ENCODE results near the gene PSMD1.
"Not testable (repeated sequence)": the region's sequence is repeated elsewhere in the genome, so short reads cannot be mapped to it uniquely, and the experiment has no call there.

PSMD1 gene

GRCh38 chr2:231177156-231178025 lies 120.7 kb downstream of the PSMD1 start:
- DNase-seq (ENCODE audit: extremely low read depth, insufficient read length), result no peak
- H3K36me3 ChIP-seq (ENCODE audit: control insufficient read depth, insufficient read depth, low read length), result peaks cover 1% of the 10 kb centered on the region
- no peaks in the 10 kb centered on the region for H3K27me3 ChIP-seq (replicated peaks; ENCODE audit: control insufficient read depth, insufficient read depth, low read length)
- TF ChIP-seq CTCF (IDR thresholded peaks at IDR 0.05; ENCODE audit: insufficient read depth, low read length, poor library complexity, severe bottlenecking), result no peak
- no peak overlapping the region for H3K4me3 ChIP-seq (replicated peaks; ENCODE audit: low read depth, low read length)

GRCh38 chr2:231178805-231179204 lies 122.1 kb downstream of the PSMD1 start:
- not testable (repeated sequence) for H3K36me3 ChIP-seq (ENCODE audit: control insufficient read depth, insufficient read depth, low read length); H3K4me3 ChIP-seq (replicated peaks; ENCODE audit: low read depth, low read length); DNase-seq (ENCODE audit: extremely low read depth, insufficient read length); H3K27me3 ChIP-seq (replicated peaks; ENCODE audit: control insufficient read depth, insufficient read depth, low read length)

GRCh38 chr2:231181860-231182512 lies 125.3 kb downstream of the PSMD1 start:
- no peaks in the 10 kb centered on the region for H3K27me3 ChIP-seq (replicated peaks; ENCODE audit: control insufficient read depth, insufficient read depth, low read length)
- DNase-seq (ENCODE audit: extremely low read depth, insufficient read length), result peak; percentile 74
- TF ChIP-seq CTCF (IDR thresholded peaks at IDR 0.05; ENCODE audit: insufficient read depth, low read length, poor library complexity, severe bottlenecking), result no peak
- H3K36me3 ChIP-seq (ENCODE audit: control insufficient read depth, insufficient read depth, low read length), result no peaks in the 10 kb centered on the region
- H3K4me3 ChIP-seq (replicated peaks; ENCODE audit: low read depth, low read length), result no peak overlapping the region

- TF ChIP-seq CTCF (IDR thresholded peaks at IDR 0.05; ENCODE audit: insufficient read depth, low read length, poor library complexity, severe bottlenecking), result no peak
- no peak overlapping the region for H3K4me3 ChIP-seq (replicated peaks; ENCODE audit: low read depth, low read length)
- no peak for DNase-seq (ENCODE audit: extremely low read depth, insufficient read length)
Measured at GRCh38 chr2:231182513-231182899, 125.8 kb downstream of the PSMD1 start.

GRCh38 chr2:231183851-231184250 lies 127.2 kb downstream of the PSMD1 start:
- TF ChIP-seq CTCF (IDR thresholded peaks at IDR 0.05; ENCODE audit: insufficient read depth, low read length, poor library complexity, severe bottlenecking), result no peak
- Histone ChIP-seq H3K36me3 (ENCODE audit: control insufficient read depth, insufficient read depth, low read length) (no peaks in the 10 kb centered on the region), H3K27me3 (replicated peaks; ENCODE audit: control insufficient read depth, insufficient read depth, low read length) (no peaks in the 10 kb centered on the region), H3K4me3 (replicated peaks; ENCODE audit: low read depth, low read length) (no peak overlapping the region)
- DNase-seq (ENCODE audit: extremely low read depth, insufficient read length), result no peak

More at GRCh38 chr2:231182513-231182899, 125.8 kb downstream of the PSMD1 start:
- Histone ChIP-seq H3K27me3 (replicated peaks; ENCODE audit: control insufficient read depth, insufficient read depth, low read length) (no peaks in the 10 kb centered on the region), H3K36me3 (ENCODE audit: control insufficient read depth, insufficient read depth, low read length) (no peaks in the 10 kb centered on the region)

DNA sequence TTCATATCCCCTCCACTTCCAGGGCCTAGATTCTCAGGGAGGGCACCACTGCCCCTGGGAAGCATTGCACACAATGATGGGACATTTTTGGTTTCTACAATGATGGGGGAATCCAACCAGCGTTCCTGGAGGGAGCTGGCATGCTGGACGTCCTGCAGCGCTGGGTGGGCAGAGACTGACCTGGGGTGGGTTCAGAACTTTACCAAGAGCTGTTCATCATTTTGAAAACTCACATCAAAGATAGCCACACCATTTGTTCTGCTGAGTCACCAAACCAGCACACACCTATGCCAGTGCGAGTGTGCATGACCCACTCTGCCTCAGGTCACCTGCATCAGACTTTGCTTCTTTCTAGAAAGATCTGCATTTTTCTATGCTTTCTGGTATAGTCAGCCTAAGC lies 127.7 kb downstream of the PSMD1 start:
- DNase-seq (ENCODE audit: extremely low read depth, insufficient read length), result no peak
- TF ChIP-seq CTCF (IDR thresholded peaks at IDR 0.05; ENCODE audit: insufficient read depth, low read length, poor library complexity, severe bottlenecking), result no peak
- Histone ChIP-seq H3K36me3 (ENCODE audit: control insufficient read depth, insufficient read depth, low read length) (no peaks in the 10 kb centered on the region), H3K27me3 (replicated peaks; ENCODE audit: control insufficient read depth, insufficient read depth, low read length) (no peaks in the 10 kb centered on the region), H3K4me3 (replicated peaks; ENCODE audit: low read depth, low read length) (no peak overlapping the region)

Data from GM06990 (cell line).